Measurements from ENCODE around the gene ZNF514.
A peak's percentile ranks its signal among the peaks of the same experiment; 100 is the strongest.

ZNF514 gene

DNA sequence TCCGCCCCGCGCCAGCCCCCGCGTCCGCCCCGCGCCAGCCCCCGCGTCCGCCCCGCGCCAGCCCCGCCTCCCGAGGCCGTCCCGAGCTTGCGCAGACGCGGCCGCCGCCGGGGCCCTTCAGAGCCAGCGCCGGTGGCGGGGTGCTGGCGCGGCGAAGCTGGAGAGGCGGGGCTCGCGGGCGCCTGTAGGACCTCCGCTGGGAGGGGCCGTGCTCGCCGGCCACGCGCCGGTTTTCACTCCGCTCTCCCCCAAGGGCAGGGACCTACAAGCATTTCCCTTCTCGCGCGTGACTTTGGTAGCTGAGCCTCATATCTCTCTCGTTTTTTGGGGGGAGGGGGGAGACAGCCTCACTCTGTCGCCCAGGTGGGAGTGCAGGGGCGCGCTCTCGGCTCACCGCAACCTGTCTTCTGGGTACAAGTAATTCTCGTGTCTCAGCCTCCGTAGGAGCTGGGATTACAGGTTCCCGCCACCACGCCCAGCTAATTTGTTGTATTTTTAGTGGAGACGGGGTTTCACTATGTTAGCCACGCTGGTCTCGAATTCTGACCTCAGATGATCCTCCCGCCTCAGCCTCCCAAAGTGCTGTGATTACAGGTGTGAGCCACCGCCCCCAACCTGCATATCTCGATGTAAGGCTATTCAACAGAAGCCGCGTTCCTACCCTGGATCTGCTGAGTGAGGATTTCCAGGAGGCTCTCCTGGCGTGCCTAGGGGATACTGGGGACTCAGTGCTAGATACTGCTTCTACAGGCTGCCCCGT is at the start of gene ZNF514:
TSS of gene ZNF514 (minus strand) at position 159 of the 760 bp plus-strand sequence. CDS start 6,595 bp downstream, outside the sequence.
- peak; percentile 77 for DNase-seq

GRCh38 chr2:95208106-95208505 is 48.5 kb upstream of the ZNF514 start:
- DNase-seq, result no peak

- peak; percentile 75 for DNase-seq
These were observed 47.7 kb upstream of the ZNF514 start, which contains the start of gene ZNF892 for GRCh38 chr2:95207111-95207961. TSS of gene ZNF892 (plus strand) at chr2:95207521. CDS start at chr2:95207816, 295 bp downstream.

- no peak for DNase-seq
These were observed 46.4 kb upstream of the ZNF514 start for GRCh38 chr2:95206096-95206495.

GRCh38 chr2:95204396-95204795 is 44.7 kb upstream of the ZNF514 start:
- no peak for DNase-seq

- no peak for DNase-seq
These were observed 44.3 kb upstream of the ZNF514 start for GRCh38 chr2:95203911-95204310.

- DNase-seq, result peak; percentile 10
These were observed 33.3 kb upstream of the ZNF514 start for GRCh38 chr2:95192956-95193355.

GRCh38 chr2:95185973-95186372 is 26.3 kb upstream of the ZNF514 start:
- no peak for DNase-seq

DNA sequence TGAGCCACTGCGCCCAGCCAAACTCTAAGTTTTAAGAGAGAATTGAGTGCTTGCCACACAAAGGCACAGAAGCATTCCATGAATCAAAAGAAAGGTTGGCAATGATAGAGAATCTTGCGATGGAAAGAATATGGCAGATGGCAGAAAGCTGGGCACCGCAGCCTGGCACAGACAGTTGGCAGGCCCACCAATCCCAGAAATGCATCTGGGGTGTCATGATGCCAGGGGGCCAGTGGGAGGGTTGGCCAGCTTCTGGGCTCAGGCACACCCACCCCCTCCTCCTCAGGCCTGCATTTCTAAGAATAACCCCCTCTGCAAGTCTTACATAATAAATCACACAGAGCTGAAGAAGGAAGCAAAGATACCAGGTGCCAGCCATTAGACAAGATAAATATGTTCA is 25.5 kb upstream of the ZNF514 start:
- no peak for DNase-seq

DNA sequence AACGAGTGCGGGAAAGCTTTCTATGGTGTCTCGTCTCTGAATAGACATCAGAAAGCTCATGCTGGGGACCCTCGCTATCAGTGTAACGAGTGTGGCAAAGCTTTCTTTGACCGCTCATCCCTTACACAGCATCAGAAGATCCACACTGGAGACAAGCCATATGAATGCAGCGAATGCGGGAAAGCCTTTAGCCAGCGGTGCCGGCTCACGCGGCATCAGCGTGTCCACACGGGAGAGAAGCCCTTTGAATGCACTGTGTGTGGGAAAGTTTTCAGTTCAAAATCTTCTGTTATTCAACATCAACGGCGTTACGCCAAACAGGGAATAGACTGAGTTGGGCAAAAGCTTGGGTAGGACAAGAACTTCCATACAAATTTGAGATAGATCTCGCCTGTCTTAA is 22.1 kb upstream of the ZNF514 start:
- no peak for DNase-seq

DNA sequence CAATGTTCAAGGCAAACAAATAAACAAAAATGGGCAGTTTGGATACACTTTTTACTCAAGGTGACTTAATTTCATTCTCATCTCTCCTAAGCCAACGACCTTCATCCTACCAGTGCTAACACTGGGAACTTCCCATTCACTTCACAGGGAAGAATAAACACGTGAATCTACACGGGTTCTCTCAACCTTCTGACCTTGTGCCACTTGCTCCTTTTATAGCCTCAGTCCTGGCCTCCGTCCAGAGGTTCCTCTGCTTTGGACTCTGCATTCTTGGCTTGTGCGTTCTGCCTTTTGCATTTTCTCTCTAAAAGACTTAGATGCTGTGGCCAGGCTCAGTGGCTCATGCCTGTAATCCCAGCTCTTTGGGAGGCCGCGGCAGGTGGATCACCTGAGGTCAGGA is 19.8 kb upstream of the ZNF514 start:
- no peak for DNase-seq

- no peak for DNase-seq
These were observed 14.4 kb upstream of the ZNF514 start for GRCh38 chr2:95174031-95174542.

- DNase-seq, result no peak
These were observed 12.3 kb upstream of the ZNF514 start for GRCh38 chr2:95171902-95172301.

DNA sequence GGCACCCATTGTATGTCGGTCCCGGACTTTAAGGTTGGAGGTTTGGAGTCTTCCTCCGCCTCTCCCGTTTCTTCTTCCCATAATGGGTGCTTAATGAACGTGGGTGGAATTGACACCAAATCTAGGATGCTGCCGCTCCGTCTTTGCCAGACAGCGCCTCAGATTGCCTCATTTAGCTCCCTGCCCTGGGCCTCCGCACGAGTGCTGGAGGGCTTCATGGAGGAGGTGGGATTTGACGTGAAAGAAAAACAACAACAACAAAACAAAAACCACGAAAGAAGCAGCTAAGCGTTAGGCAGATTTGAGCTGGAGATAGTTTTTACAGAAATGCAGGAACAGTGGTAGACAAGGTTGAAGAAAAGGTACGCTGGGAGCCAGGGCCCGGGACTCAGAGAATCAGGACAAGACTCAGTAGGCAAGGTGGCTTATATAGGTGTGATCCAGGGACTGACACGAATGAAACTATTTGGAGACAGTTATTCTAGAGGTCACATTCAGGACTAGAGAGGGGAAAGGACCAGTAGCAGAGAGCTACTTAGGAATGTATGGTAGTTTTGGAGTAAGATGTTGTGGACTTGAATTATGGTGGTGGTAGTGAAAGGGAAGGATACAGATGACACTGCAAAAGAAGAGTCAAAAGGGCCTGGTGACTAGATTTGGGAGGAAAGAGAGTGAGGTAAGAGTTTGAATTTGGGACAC is 6.6 kb upstream of the ZNF514 start:
- no peak for DNase-seq

DNA sequence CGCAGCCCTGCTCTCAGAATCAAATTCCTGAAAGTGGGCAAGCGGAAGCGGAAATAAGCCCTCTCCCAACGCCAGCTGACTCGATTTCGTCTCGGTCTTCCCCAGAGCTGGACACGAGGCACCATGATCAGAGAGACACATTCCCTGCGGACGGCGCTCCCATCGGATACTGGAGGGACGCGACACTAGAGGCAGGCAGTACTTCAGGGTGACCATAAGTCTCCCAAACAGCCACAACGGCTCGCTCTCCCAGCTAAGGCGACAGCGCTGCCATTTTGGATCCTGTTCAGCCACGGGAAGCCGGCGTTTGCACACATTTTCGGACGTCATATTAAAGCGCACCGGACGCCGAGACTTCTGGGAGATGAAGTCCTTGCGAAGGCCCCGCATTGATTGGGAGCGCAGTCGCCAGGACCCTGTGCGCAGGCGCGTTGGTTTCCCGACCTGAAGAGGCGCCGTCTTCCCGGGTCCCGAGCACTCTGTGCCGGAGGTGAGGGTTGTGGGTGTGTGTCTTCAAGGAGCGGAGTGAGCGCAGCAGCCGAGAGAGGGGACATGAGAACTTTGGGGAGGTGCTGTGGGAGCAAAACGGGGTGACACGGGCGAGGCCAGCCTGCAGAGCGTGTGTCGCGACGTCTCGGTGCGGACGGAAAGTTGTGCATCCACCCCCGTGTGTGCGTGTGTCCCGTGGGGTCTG is 5.9 kb upstream of the ZNF514 start, which contains the start of gene ZNF2:
TSS of gene ZNF2 (plus strand) at position 439 of the 694 bp plus-strand sequence. CDS start 10,418 bp downstream, outside the sequence.
- peak; percentile 97 for DNase-seq

- no peak for DNase-seq
These were observed 5.4 kb upstream of the ZNF514 start for GRCh38 chr2:95165030-95165370.

GRCh38 chr2:95158891-95159619 is 593 bp downstream of the ZNF514 start:
- peak; percentile 47 for DNase-seq

DNA sequence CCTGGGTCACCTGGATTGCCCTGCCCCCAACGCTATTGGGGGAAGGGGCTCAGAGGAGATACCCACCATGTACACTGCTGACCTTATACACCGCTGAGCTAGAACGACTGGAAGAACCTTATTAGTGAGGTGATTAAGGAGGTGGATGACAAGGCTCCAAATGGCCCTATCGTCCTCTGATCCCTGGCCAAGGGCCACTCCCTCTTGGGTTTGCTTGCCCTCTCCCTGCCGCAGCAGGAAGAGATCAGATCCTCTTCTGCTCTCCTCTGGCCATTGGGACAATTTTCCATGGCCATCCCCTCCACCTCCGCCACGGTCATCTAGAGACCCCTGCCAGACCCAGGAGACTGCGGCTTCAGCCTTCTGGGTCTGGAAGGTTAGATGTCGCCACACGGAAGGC is 1.2 kb downstream of the ZNF514 start:
- DNase-seq, result no peak

DNA sequence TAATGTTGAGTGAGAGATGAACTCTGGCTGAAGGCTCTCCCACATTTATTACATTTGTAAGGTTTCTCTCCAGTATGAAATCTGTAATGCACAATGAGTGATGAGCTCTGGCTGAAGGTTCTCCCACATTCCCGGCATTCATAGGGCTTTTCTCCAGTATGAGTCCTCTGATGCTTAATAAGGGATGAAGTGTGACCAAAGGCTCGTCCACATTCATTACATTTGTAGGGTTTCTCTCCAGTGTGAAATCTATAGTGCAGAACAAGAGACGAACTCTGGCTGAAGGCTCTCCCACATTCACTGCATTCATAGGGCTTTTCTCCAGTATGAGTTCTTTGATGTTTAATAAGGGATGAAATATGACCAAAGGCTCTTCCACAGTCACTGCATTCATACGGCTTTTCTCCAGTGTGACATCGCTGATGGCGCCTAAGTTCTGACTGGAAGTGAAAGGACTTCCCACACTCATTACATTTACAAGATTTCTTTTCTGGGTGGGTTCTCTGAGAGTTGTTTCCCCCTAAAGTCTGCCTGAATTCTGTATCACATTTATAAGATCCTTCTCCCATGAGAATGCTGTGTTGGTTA is 10.2 kb downstream of the ZNF514 start:
- DNase-seq, result no peak

GRCh38 chr2:95143838-95144237 is 15.8 kb downstream of the ZNF514 start:
- no peak for DNase-seq

- DNase-seq, result no peak
These were observed 20.9 kb downstream of the ZNF514 start for GRCh38 chr2:95138702-95139101.

Measured in stimulated activated naive CD4-positive, alpha-beta T cell treated with Interleukin-2 at 50 U/mL for 16 hours (primary cell).